GM12878 (cell line): ENCODE data around the gene FOXD3.

Source experiments
- BCL11A ChIP-seq: IDR thresholded peaks from 2 replicates; pipeline ENCODE4 v1.6.1; 2011; ENCODE audit warnings: low read depth, low read length
- CHD4 ChIP-seq: fragments of 200-600 bp; sonication (generic); IDR thresholded peaks from 2 replicates; pipeline ENCODE4 v1.6.1; 2016; ENCODE audit warnings: mild to moderate bottlenecking
- CTCF ChIP-seq, 3 experiments: IDR thresholded peaks in 2 of 3; conservative IDR thresholded peaks in 1 of 3; 2 replicates each; pipeline ENCODE4 v1.5.1; 2011; ENCODE audit warnings: low read depth in 3 of 3, low read length in 3 of 3, mild to moderate bottlenecking in 3 of 3, control low read depth in 2 of 3, moderate library complexity in 2 of 3, inconsistent platforms in 1 of 3, mixed read lengths in 1 of 3; ENCODE audit not compliant: control insufficient read depth in 2 of 3, insufficient read depth in 1 of 3; ENCODE audit errors: extremely low read depth in 1 of 3
- DPF2 ChIP-seq: fragments of 450-650 bp; IDR thresholded peaks from 2 replicates; pipeline ENCODE4 v1.6.1; 2017; ENCODE audit warnings: mild to moderate bottlenecking
- ELK1 ChIP-seq: IDR thresholded peaks from 2 replicates; pipeline ENCODE4 v1.6.1; 2012; ENCODE audit warnings: low read depth, low read length, improper control_type of control experiment
- EZH2 ChIP-seq: IDR thresholded peaks from 2 replicates; pipeline ENCODE4 v1.6.1; 2012; ENCODE audit warnings: low read depth, mild to moderate bottlenecking, control low read depth, inconsistent platforms, low read length, borderline replicate concordance; ENCODE audit not compliant: control insufficient read depth
- GABPA ChIP-seq: IDR thresholded peaks from 2 replicates; pipeline ENCODE4 v1.6.1; 2014; ENCODE audit warnings: antibody characterized with exemption, low read depth, mild to moderate bottlenecking, inconsistent platforms
- HCFC1 ChIP-seq: fragments of 150-350 bp; IDR thresholded peaks from 2 replicates; pipeline ENCODE4 v1.6.1; 2014; ENCODE audit warnings: low read length
- POLR2A ChIP-seq: IDR thresholded peaks from 2 replicates; pipeline ENCODE4 v1.6.1; 2011; ENCODE audit warnings: low read depth, mild to moderate bottlenecking, low read length
- RELA ChIP-seq: fragments of 450-650 bp; IDR thresholded peaks from 2 replicates; pipeline ENCODE4 v1.8.0; 2014; ENCODE audit warnings: borderline replicate concordance; ENCODE audit not compliant: partially characterized antibody
- SIN3A ChIP-seq: IDR thresholded peaks from 2 replicates; pipeline ENCODE4 v1.6.1; 2012; ENCODE audit warnings: low read depth, low read length, improper control_type of control experiment
- SMAD1 ChIP-seq: fragments of 450-650 bp; IDR thresholded peaks from 2 replicates; pipeline ENCODE4 v1.6.1; 2018; ENCODE audit warnings: mild to moderate bottlenecking, low read depth; ENCODE audit not compliant: partially characterized antibody
- ZNF274 ChIP-seq: IDR thresholded peaks from one replicate; pipeline ENCODE4 v1.8.0; 2011; ENCODE audit not compliant: insufficient read length, insufficient read depth
- TF ChIP-seq, protein P1 (sequence below): fragments of 450-650 bp; IDR thresholded peaks from 2 replicates; pipeline ENCODE4 v1.6.1; 2016; ENCODE audit warnings: mild to moderate bottlenecking, moderate library complexity, borderline replicate concordance

DNA sequence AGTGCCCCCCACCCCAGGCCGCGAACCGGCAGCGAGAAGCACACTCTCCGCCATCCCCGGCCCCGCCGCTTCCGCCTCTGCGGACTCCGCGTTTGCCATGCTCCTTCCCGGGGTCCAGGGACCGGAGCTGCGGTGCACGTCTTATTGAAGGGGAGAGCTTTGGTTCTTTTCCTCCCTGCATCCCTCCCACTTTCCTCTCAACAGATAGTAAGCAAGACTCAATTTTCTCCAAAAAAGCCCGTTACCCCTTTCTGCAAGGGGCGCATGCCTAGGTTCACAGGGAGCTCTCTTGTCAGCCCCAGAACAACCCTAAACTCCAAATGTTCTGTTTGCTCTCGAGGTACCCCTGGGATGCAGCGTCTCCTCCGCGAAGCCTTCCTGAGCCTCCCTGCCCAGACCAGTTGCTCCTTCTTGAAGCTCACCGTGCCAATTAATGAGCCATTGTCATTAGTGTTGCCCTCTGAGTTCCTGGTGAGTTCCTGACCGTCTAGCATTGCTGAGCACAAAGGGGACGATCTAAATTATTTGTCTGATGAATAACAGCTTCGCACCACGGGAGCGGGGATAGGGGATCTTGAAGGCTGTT is 8.1 kb downstream of the FOXD3 start:
- TF ChIP-seq RELA (no peak), CHD4 (no peak), SMAD1 (no peak), CTCF (IDR thresholded peaks at IDR 0.05 in 2 of 3, conservative IDR thresholded peaks at IDR 0.05 in 1 of 3; ENCODE audit: control insufficient read depth in 2 of 3, extremely low read depth in 1 of 3, insufficient read depth in 1 of 3, low read depth in 3 of 3, low read length in 3 of 3) (no peak), ZNF274 (no peak), DPF2 (no peak), POLR2A (no peak), ELK1 (no peak), EZH2 (no peak), GABPA (no peak), BCL11A (no peak), SIN3A (no peak), HCFC1 (no peak)
- TF ChIP-seq, protein P1, sequence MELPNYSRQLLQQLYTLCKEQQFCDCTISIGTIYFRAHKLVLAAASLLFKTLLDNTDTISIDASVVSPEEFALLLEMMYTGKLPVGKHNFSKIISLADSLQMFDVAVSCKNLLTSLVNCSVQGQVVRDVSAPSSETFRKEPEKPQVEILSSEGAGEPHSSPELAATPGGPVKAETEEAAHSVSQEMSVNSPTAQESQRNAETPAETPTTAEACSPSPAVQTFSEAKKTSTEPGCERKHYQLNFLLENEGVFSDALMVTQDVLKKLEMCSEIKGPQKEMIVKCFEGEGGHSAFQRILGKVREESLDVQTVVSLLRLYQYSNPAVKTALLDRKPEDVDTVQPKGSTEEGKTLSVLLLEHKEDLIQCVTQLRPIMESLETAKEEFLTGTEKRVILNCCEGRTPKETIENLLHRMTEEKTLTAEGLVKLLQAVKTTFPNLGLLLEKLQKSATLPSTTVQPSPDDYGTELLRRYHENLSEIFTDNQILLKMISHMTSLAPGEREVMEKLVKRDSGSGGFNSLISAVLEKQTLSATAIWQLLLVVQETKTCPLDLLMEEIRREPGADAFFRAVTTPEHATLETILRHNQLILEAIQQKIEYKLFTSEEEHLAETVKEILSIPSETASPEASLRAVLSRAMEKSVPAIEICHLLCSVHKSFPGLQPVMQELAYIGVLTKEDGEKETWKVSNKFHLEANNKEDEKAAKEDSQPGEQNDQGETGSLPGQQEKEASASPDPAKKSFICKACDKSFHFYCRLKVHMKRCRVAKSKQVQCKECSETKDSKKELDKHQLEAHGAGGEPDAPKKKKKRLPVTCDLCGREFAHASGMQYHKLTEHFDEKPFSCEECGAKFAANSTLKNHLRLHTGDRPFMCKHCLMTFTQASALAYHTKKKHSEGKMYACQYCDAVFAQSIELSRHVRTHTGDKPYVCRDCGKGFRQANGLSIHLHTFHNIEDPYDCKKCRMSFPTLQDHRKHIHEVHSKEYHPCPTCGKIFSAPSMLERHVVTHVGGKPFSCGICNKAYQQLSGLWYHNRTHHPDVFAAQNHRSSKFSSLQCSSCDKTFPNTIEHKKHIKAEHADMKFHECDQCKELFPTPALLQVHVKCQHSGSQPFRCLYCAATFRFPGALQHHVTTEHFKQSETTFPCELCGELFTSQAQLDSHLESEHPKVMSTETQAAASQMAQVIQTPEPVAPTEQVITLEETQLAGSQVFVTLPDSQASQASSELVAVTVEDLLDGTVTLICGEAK = no peak
